GM06990 (cell line): Measurements from ENCODE around the gene PRSS37.
"Not testable (repeated sequence)": the region's sequence is repeated elsewhere in the genome, so short reads cannot be mapped to it uniquely, and the experiment has no call there.

Experiments
- DNase-seq: peaks from one replicate; pipeline ENCODE4 v3.0.0-alpha.2; 2011; ENCODE audit not compliant: insufficient read length; ENCODE audit errors: extremely low read depth
- H3K27me3 ChIP-seq: replicated peaks from 2 replicates; pipeline ENCODE4 v1.6.0; 2011; ENCODE audit warnings: low read length; ENCODE audit not compliant: control insufficient read depth, insufficient read depth
- H3K36me3 ChIP-seq: 2 replicates; pipeline ENCODE4 v1.5.1; 2011; ENCODE audit warnings: low read length; ENCODE audit not compliant: control insufficient read depth, insufficient read depth
- H3K4me3 ChIP-seq: replicated peaks from 2 replicates; pipeline ENCODE4 v1.5.1; 2011; ENCODE audit warnings: low read depth, mild to moderate bottlenecking, control low read depth, low read length
- CTCF ChIP-seq: IDR thresholded peaks from 2 replicates; pipeline ENCODE4 v1.5.1; 2011; ENCODE audit warnings: low read length, control low read depth, mild to moderate bottlenecking, inconsistent platforms; ENCODE audit not compliant: insufficient read depth, poor library complexity, severe bottlenecking

The PRSS37 gene

GRCh38 chr7:141838581-141838980 lies 2.7 kb downstream of the PRSS37 start:
- TF ChIP-seq CTCF, result no peak
- DNase-seq, result no peak
- H3K36me3 ChIP-seq, result no peaks in the 10 kb centered on the region
- no peak overlapping the region for H3K4me3 ChIP-seq
- no peaks in the 10 kb centered on the region; the same call in 1 of the 2 replicates for H3K27me3 ChIP-seq

GRCh38 chr7:141837683-141838082 lies 3.6 kb downstream of the PRSS37 start:
- DNase-seq, result no peak
- H3K27me3 ChIP-seq, result no peaks in the 10 kb centered on the region; the same call in none of the 2 replicates
- no peak for TF ChIP-seq CTCF
- H3K4me3 ChIP-seq, result no peak overlapping the region
- no peaks in the 10 kb centered on the region for H3K36me3 ChIP-seq

- not testable (repeated sequence) for H3K27me3 ChIP-seq, H3K36me3 ChIP-seq, H3K4me3 ChIP-seq, DNase-seq
These were observed 18.9 kb downstream of the PRSS37 start for GRCh38 chr7:141822432-141822831.

GRCh38 chr7:141820067-141820466 lies 21.2 kb downstream of the PRSS37 start:
- no peak overlapping the region for H3K4me3 ChIP-seq
- no peak for TF ChIP-seq CTCF
- H3K27me3 ChIP-seq, result no peaks in the 10 kb centered on the region
- no peaks in the 10 kb centered on the region for H3K36me3 ChIP-seq
- no peak for DNase-seq

- no peaks in the 10 kb centered on the region; the same call in 1 of the 2 replicates for H3K36me3 ChIP-seq
- no peak for DNase-seq
- no peaks in the 10 kb centered on the region for H3K27me3 ChIP-seq
- no peak overlapping the region for H3K4me3 ChIP-seq
- TF ChIP-seq CTCF, result no peak
These were observed 48.8 kb downstream of the PRSS37 start for GRCh38 chr7:141792526-141792925.

GRCh38 chr7:141789917-141790316 lies 51.4 kb downstream of the PRSS37 start, which contains the start of gene TAS2R5:
Gene TAS2R5 (plus strand): TSS chr7:141790217. CDS start chr7:141790362, 145 bp downstream.
- no peak for DNase-seq
- no peak for TF ChIP-seq CTCF
- H3K4me3 ChIP-seq, result no peak within 1 kb of the TSS
- H3K36me3 ChIP-seq, result no peaks in the 10 kb centered on the region; the same call in 1 of the 2 replicates
- H3K27me3 ChIP-seq, result no peaks in the 10 kb centered on the region
